ENCODE data around the gene TFR2.

The TFR2 gene

DNA sequence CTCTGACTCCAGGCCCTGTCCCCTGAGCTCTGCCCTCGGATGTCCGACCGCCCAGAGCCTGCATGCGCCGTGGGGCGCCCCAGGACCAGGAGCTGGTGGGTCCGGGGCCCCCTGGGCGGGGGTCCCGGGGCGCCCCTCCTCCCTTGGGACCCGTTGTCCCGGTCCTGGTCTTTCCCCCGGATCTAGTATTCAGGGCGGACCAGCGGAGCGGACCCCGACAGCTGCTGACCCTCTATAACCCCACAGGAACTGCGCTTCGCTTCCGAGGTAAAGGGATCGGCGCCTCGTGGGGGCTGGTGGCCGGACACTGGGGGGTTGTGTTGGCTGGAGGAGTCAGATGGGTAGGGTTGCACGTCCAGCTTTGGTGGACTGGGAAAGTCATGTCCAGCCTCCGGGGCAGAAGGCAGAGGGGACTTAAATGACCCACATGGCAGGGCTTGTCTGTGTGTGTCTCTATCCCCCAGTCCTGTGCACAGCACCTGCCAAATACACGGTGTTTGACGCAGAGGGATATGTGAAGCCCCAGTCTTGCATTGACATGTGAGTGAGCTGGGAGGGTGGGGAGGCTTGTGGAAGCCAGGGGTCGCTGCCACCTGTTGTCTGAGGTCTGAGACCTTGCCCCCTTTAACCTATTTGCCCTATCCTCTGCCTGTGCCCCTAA, 28.5 kb downstream of the TFR2 start:
- no peak for DNase-seq (ENCODE audit: low spot score)

DNA sequence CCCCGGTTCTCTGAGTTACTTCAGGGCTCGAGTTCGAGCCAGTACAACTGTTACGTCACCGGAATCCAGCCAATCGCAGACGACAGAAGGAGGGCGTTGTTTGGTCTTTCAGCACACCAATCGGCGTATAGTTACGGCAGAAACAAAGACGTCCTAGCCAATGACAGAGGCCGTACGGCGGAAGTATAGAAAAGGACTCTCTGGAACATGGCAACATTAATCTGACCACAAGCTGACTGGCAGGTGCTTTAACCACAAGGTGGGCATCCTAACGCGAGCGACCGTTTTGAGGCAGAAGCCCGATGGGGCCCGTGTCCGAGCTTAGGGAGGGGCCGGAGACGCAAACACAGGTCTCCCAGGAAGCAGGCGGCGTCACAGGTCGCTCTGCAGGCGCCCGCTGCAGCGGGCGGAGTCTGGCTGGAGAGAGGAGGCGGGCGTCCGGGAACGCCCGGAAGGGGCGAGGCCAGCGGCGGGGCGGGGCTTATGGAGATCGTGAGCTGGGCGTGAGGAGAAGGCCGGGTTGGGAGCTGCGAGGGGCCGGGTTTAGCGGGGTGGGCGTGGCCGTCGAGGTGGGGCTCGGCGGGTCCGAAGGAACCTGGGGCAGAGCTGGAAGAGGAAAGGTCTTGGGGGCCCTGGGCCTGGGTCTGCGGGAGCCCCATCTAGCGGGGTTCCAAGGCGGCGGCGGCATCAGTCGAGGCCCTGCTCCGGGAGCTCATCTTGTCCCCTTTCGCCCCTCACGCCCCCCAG, 29.2 kb downstream of the TFR2 start, which contains the start of gene MOSPD3:
MOSPD3 (plus strand) TSS at position 558 of the 747 bp plus-strand sequence. CDS start 252 bp downstream, outside the sequence.
- peak; percentile 99 for DNase-seq (ENCODE audit: low spot score)

DNA sequence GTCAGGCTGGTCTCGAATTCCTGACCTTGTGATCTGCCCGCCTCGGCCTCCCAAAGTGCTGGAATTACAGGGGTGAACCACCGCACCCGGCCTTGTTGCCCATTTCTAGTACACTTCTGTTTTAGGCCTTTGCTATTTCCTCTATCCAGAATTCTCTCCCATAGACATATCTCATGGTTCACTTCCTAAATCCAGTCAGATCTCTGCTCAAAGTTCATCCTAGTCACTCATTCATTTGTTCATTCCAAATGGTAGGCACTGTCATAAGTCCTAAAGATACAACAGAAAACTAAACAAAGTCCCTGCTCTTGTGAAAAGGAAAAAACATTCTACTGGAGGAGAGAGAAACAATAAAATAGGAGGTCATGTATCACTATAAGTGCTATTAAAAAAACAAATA, 31.4 kb downstream of the TFR2 start:
- DNase-seq (ENCODE audit: low spot score) = no peak

- DNase-seq (ENCODE audit: low spot score) = no peak
Measured at GRCh38 chr7:100607111-100607510, 34.2 kb downstream of the TFR2 start.

GRCh38 chr7:100606313-100606712, 35.0 kb downstream of the TFR2 start:
- DNase-seq (ENCODE audit: low spot score) = no peak

DNA sequence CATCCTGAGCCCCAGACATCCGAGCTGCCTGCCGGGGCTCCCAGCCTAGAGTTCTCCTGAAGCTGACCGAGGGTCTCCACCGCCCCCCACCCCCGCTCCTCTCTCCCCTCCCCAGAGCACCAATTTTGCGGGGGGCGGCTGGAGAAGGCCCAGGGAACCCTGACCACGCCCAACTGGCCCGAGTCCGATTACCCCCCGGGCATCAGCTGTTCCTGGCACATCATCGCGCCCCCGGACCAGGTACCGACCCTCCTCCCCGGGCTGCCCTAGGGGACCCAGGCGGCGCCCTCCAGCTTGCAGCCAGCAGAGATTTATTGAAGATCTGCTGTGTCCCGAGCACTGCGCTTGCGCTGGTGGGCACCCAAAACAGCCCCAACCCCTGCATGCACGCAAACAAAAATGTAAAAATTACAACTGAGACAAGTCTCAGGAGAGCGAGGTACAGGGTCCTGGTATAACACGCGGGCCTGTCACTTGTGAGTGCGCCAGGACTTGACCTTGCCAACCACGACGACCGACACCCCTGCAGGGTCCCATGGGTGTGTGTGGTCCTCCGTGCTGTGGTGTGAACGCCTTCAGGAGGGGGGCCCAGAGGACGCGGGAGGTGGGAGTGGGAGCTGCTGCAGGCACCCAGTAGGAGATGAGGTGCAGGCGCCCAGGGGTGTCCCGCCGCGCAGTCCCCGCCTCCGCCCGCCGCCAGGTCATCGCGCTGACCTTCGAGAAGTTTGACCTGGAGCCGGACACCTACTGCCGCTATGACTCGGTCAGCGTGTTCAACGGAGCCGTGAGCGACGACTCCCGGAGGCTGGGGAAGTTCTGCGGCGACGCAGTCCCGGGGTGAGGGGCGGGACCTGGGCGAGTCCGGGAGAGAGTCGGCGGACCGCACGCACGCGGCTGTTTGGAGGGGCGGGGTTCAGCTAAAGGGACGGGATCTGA, 36.1 kb downstream of the TFR2 start:
- no peak for DNase-seq (ENCODE audit: low spot score)

- no peak for DNase-seq (ENCODE audit: low spot score)
Measured at GRCh38 chr7:100604028-100604975, 37.0 kb downstream of the TFR2 start.

DNA sequence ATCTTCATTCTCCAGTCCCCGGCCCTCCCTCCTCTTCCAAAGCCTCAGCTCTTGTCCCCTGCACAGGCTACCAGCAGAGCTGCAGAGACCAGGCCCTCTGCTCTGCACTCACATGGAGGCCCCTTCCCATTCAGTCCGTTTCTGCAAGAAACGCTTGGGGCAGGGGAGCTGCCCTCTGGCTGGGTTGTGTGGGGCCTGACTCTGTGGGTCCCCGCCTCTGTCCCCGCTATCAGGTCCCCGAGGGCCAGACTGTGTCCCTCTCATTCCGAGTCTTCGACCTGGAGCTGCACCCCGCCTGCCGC, 37.7 kb downstream of the TFR2 start:
- DNase-seq (ENCODE audit: low spot score) = no peak

DNA sequence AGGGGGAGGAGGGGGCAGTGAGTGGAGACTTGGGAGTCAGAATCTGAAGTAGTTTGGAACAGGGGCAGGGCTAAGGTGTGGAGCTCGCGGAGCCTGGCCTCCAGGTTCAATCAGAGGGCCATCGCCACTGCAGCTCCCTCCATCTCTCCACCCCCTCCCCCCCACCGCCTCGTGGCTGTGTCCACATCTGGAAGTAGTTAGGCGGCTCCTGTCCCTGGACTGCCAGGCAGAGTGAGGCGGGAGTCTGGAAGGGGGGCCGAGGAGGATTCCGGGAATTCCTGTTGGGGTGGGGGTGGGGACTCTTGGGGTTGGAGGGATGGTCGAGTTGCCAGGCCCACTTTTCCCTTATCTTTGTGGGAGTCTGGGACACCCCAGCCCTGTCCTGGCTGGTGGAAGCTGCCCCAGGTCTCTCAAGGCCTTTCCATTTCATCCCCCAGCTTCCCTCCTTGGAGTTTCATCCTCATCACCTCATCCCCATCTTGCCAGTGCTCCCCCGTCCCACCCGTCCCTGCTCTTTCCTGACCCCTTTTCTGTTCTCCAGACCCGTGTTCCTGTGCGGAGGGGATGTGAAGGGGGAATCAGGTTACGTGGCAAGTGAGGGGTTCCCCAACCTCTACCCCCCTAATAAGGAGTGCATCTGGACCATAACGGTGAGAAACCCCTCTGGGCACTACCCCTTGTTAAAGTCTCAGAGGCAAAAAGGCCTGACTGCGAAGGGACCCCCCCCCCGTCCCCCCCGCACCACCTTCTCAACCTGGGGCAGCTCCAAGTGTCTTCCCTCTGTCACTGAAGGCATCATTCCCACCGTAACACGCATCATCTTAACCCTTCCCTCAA, 38.2 kb downstream of the TFR2 start:
- DNase-seq (ENCODE audit: low spot score) = no peak

GRCh38 chr7:100600730-100601038, 40.7 kb downstream of the TFR2 start:
- no peak for DNase-seq (ENCODE audit: low spot score)

GRCh38 chr7:100599911-100600729, 41.2 kb downstream of the TFR2 start:
- DNase-seq (ENCODE audit: low spot score) = no peak

- DNase-seq (ENCODE audit: low spot score) = no peak
Measured at GRCh38 chr7:100598425-100598824, 42.9 kb downstream of the TFR2 start.

GRCh38 chr7:100595188-100595587, 46.2 kb downstream of the TFR2 start:
- no peak for DNase-seq (ENCODE audit: low spot score)

DNA sequence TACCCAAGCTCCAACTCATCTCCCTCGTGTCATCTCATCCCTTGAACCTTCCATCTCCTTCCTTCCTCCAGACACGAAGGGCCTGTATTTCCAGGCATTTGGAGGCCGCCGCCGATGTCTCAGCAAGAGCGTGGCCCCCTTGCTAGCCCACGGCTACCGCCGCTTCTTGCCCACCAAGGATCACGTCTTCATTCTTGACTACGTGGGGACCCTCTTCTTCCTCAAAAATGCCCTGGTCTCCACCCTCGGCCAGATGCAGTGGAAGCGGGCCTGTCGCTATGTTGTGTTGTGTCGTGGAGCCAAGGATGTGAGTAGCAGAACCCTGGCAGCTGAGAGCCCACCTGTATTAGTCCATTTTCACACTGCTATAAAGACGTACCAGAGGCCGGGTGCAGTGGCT, 49.8 kb downstream of the TFR2 start:
- DNase-seq (ENCODE audit: low spot score) = no peak

DNA sequence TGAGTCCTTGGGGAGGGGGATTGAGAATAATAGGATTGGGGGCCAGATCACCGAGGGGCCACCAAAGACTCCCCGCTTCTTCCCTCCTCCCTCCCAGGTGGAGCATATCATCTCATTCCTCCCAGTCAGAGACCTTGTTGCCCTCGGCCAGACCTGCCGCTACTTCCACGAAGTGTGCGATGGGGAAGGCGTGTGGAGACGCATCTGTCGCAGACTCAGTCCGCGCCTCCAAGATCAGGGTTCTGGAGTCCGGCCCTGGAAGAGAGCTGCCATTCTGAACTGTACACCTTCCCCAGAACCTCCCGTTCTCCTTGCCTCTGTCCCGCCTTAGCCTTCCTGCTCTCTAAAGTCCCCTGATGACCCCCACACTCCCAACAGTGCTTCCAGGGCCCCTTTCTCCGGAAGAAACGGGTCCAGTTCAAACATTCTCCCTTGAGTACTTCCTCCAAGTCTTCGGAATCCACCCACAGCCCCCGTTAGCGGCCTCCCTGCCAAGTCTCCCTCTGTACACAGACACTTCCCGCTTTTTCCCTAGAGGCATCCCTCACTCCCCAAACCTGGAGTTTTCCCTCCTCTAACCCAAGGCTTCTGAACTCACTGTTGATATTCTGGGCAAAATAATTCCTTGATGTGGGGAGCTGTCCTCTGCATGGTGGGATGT, 51.1 kb downstream of the TFR2 start:
- no peak for DNase-seq (ENCODE audit: low spot score)

DNA sequence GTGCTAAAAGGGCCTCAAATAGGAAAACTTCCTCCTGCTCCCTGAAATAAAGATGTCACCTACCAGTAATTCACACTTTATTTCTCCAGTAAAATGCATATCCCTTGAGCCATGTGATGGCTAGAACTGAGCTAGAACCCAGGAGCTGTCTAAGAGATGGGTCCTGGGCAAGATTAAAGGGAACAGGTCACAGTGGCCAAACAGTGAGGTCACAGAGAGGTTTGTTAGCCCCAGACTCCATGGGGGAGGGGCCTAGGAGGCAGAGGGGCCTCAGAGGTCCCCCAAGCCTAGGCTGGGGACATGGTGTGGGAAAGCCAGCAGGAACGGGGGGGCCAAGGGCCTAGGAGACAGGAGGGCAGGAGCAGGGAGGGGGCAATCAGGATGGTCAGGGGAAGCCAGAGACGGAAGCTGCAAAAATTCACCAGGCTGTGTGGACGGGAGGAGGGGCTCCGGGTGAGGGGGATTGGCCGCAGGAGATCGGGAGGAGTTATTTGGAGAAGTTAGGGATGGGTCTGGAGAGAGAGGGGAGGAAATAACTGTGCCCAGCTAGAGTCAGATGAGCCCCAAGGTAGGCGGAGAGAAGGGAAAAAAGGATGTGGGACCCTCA, 51.9 kb downstream of the TFR2 start:
- no peak for DNase-seq (ENCODE audit: low spot score)

GRCh38 chr7:100588438-100588837, 52.9 kb downstream of the TFR2 start:
- no peak for DNase-seq (ENCODE audit: low spot score)

- peak; percentile 100 for DNase-seq (ENCODE audit: low spot score)
Measured at GRCh38 chr7:100586266-100587025, 54.9 kb downstream of the TFR2 start, which contains the start of gene FBXO24. FBXO24 (plus strand) TSS chr7:100586328; CDS start chr7:100586626, 298 bp downstream.

Measured in putamen (tissue), 1 donor.